ENCODE results near the gene CATSPERD. TPM values are rescaled to one million over a fixed set of nuclear protein-coding genes. Genes with fewer than 3 reads are reported as not detected.

Gene CATSPERD
- polyA plus RNA-seq, 3 donors = not detected

- Mint-ChIP-seq H3K4me1 (no peaks in the 10 kb centered on the region), H3K27me3 (ENCODE audit: low read depth in 3 of 3) (peaks cover 6 to 14% (median 13%) of the 10 kb centered on the region in 3 donors), H3K4me3 (no peak overlapping the region), H3K36me3 (no peaks in the 10 kb centered on the region), H3K27ac (no peak overlapping the region), H3K9me3 (peaks cover 0 to 3% (median 2%) of the 10 kb centered on the region in 7 donors)
- no peaks in the 10 kb centered on the region for H3K36me3 ChIP-seq (replicated peaks in 1 of 2; ENCODE audit: control insufficient read depth in 1 of 2, insufficient read depth in 2 of 2, low read length in 2 of 2)
- no peak for TF ChIP-seq CTCF (IDR thresholded peaks at IDR 0.05)
- no peak overlapping the region for H2AFZ ChIP-seq (ENCODE audit: insufficient read depth, low read depth, low read length, poor library complexity, severe bottlenecking)
- intact Hi-C loops (cut with micrococcal nuclease) = no loop called here
- H3K4me3 ChIP-seq (replicated peaks in 1 of 3; ENCODE audit: low read depth in 2 of 3, low read length in 3 of 3) = no peak overlapping the region
- H3K79me2 ChIP-seq (ENCODE audit: insufficient read depth, low read length) = no peaks in the 10 kb centered on the region
- no peak overlapping the region for H3K27ac ChIP-seq (ENCODE audit: low read depth in 1 of 2, low read length in 2 of 2)
- H3K9me3 ChIP-seq (replicated peaks in 1 of 2; ENCODE audit: control insufficient read depth in 1 of 2, insufficient read depth in 1 of 2, low read length in 2 of 2) = no peaks in the 10 kb centered on the region
- no peaks in the 10 kb centered on the region for H3K27me3 ChIP-seq (ENCODE audit: control insufficient read depth in 2 of 2, insufficient read depth in 2 of 2, low read length in 2 of 2)
- H3K4me2 ChIP-seq (replicated peaks; ENCODE audit: extremely low read depth, low read length, poor library complexity, severe bottlenecking) = no peak overlapping the region
- H3K9ac ChIP-seq (ENCODE audit: insufficient read depth, low read length, poor library complexity, severe bottlenecking) = no peak overlapping the region
- H4K20me1 ChIP-seq (ENCODE audit: insufficient read depth, low read length) = no peaks in the 10 kb centered on the region
- WGBS (ENCODE audit: insufficient coverage) = 97% methylated on average over 4 of the region's 10 CpGs
- no peaks in the 10 kb centered on the region for H3K4me1 ChIP-seq (ENCODE audit: control insufficient read depth in 1 of 2, insufficient read depth in 2 of 2, low read length in 2 of 2)
- no peak for DNase-seq
Measured at GRCh38 chr19:5818594-5818993, 98.2 kb downstream of the CATSPERD start.

- WGBS (ENCODE audit: insufficient coverage) = 56% methylated on average over 5 of the region's 6 CpGs
- peaks cover 10 to 12% (median 11%) of the 10 kb centered on the region in 3 donors for H3K27me3 Mint-ChIP-seq (ENCODE audit: low read depth in 3 of 3)
- H3K4me2 ChIP-seq (replicated peaks; ENCODE audit: extremely low read depth, low read length, poor library complexity, severe bottlenecking) = no peak overlapping the region
- H3K9me3 Mint-ChIP-seq = peaks cover 0 to 3% (median 0%) of the 10 kb centered on the region in 7 donors
- H3K27ac ChIP-seq (ENCODE audit: low read depth in 1 of 2, low read length in 2 of 2) = no peak overlapping the region
- no peak overlapping the region for H3K27ac Mint-ChIP-seq
- no peaks in the 10 kb centered on the region for H4K20me1 ChIP-seq (ENCODE audit: insufficient read depth, low read length)
- no peak for TF ChIP-seq CTCF (IDR thresholded peaks at IDR 0.05)
- DNase-seq = no peak
- H3K27me3 ChIP-seq (ENCODE audit: control insufficient read depth in 2 of 2, insufficient read depth in 2 of 2, low read length in 2 of 2) = no peaks in the 10 kb centered on the region
- no peak overlapping the region for H3K9ac ChIP-seq (ENCODE audit: insufficient read depth, low read length, poor library complexity, severe bottlenecking)
- no peaks in the 10 kb centered on the region for H3K79me2 ChIP-seq (ENCODE audit: insufficient read depth, low read length)
- H3K4me3 ChIP-seq (replicated peaks in 1 of 3; ENCODE audit: low read depth in 2 of 3, low read length in 3 of 3) = no peak overlapping the region
- H3K36me3 Mint-ChIP-seq = no peaks in the 10 kb centered on the region
- no peak overlapping the region for H2AFZ ChIP-seq (ENCODE audit: insufficient read depth, low read depth, low read length, poor library complexity, severe bottlenecking)
- no peaks in the 10 kb centered on the region for H3K4me1 ChIP-seq (ENCODE audit: control insufficient read depth in 1 of 2, insufficient read depth in 2 of 2, low read length in 2 of 2)
- intact Hi-C loops (cut with micrococcal nuclease) = no loop called here
- no peaks in the 10 kb centered on the region for H3K4me1 Mint-ChIP-seq
- no peaks in the 10 kb centered on the region for H3K36me3 ChIP-seq (replicated peaks in 1 of 2; ENCODE audit: control insufficient read depth in 1 of 2, insufficient read depth in 2 of 2, low read length in 2 of 2)
- H3K4me3 Mint-ChIP-seq = no peak overlapping the region
- no peaks in the 10 kb centered on the region for H3K9me3 ChIP-seq (replicated peaks in 1 of 2; ENCODE audit: control insufficient read depth in 1 of 2, insufficient read depth in 1 of 2, low read length in 2 of 2)
Measured at GRCh38 chr19:5820785-5821184, 100.3 kb downstream of the CATSPERD start.
